ENCODE measurements around the gene PMS2. TPM values are rescaled to one million over a fixed set of nuclear protein-coding genes. Genes with fewer than 3 reads are reported as not detected.

Gene PMS2
- total and polyA plus RNA-seq, 9 of the 15 experiments (the other 6 are each of a cell fraction or from before 2014, with no cell fraction given) = 4.9 to 27.6 (median 16.5) TPM

GRCh38 chr7:6057316-6058129 is 48.7 kb upstream of the PMS2 start (continued):
- no peak for TF ChIP-seq HOMEZ (CRISPR knock-in tag; IDR thresholded peaks at IDR 0.05)
- TF ChIP-seq FOXA3 (CRISPR knock-in tag; conservative IDR thresholded peaks at IDR 0.05 in 1 of 2, IDR thresholded peaks at IDR 0.05 in 1 of 2) = no peak
- peak in 1 of 2 experiments; percentile 42; a peak in 1 of 4 replicates for TF ChIP-seq MLLT1 (IDR thresholded peaks at IDR 0.05)
- no peak for TF ChIP-seq PRMT5 (CRISPR knock-in tag; IDR thresholded peaks at IDR 0.05)
- TF ChIP-seq NFRKB (IDR thresholded peaks at IDR 0.05; ENCODE audit: low read depth) = no peak

GRCh38 chr7:6056616-6057015 is 47.8 kb upstream of the PMS2 start:
- H3K9ac ChIP-seq (ENCODE audit: insufficient read depth in 1 of 2, low read depth in 2 of 2, low read length in 2 of 2) = peak overlapping the region; percentile 68 to 89; a peak in 3 of 4 replicates
- ATAC-seq = peak; percentile 53
- H3K36me3 ChIP-seq (ENCODE audit: control insufficient read depth, insufficient read depth, low read length) = peaks cover 32% of the 10 kb centered on the region
- peaks cover 6 to 21% of the 10 kb centered on the region in 2 experiments; a peak in 4 of 5 replicates for H3K4me1 ChIP-seq (replicated peaks in 1 of 2; ENCODE audit: control insufficient read depth in 2 of 2, insufficient read depth in 2 of 2, low read length in 2 of 2)
- peaks cover 64% of the 10 kb centered on the region for H3K79me2 ChIP-seq (ENCODE audit: control insufficient read depth, insufficient read depth, low read length)
- intact Hi-C loops (cut with micrococcal nuclease) = loop anchor here (1.0 to 2.0 kb wide), 2 partner anchors 32 to 48 kb away; partner anchors contain the start of genes AIMP2 and PMS2
- no TSS peak for BruUV-seq (replicated peaks)
- peak overlapping the region; percentile 86 for H3K4me3 ChIP-seq
- CTCF ChIA-PET (ENCODE audit: low intra/inter-chr PET ratio) = no interaction called here
- 0% methylated on average over 1 of the region's 1 CpG for whole genome bisulfite sequencing (ENCODE audit: insufficient coverage, low coverage, missing lambda C conversion rate)
- in situ Hi-C loops (cut with MboI) = no loop called here
- H3K4me2 ChIP-seq (ENCODE audit: insufficient read depth, low read length) = peak overlapping the region; percentile 87
- H4K20me1 ChIP-seq (replicated peaks; ENCODE audit: control insufficient read depth, insufficient read depth, low read length) = peaks cover 8% of the 10 kb centered on the region; the same call in 1 of the 2 replicates
- H3K27me3 ChIP-seq (ENCODE audit: control insufficient read depth in 2 of 2, insufficient read depth in 2 of 2, low read length in 2 of 2) = no peaks in the 10 kb centered on the region
- FAIRE-seq = no peak
- peak; percentile 22 to 78 (median 51) for DNase-seq (ENCODE audit: extremely low read depth in 1 of 4, low spot score in 3 of 4)
- no peak overlapping the region for H2AFZ ChIP-seq (ENCODE audit: low read depth, low read length)
- no peaks in the 10 kb centered on the region for H3K9me3 ChIP-seq (replicated peaks; ENCODE audit: control insufficient read depth, insufficient read depth, low read depth, low read length)
- POLR2A ChIA-PET = interaction anchor here (0.6 to 2.0 kb wide), 14 partner anchors 9 to 103 kb away, joined by 3 to 20 read pairs (median 4); partner anchors contain the start of genes AIMP2, ANKRD61 and PMS2
- H3K9me1 ChIP-seq (ENCODE audit: control insufficient read depth, insufficient read depth, low read length) = no peaks in the 10 kb centered on the region
- peak overlapping the region; percentile 94 for H3K27ac ChIP-seq (ENCODE audit: extremely low read depth, low read depth, low read length)
- TF ChIP-seq ZNF77 (CRISPR knock-in tag; IDR thresholded peaks at IDR 0.05) (no peak), ZBTB5 (IDR thresholded peaks at IDR 0.05) (no peak), NCOA1 (IDR thresholded peaks at IDR 0.05; ENCODE audit: low read depth) (0 out of 2 replicates have a peak, but pooled peaks have one; percentile 35), RHOXF2B (CRISPR knock-in tag; conservative IDR thresholded peaks at IDR 0.05) (no peak), GTF2E2 (tag; IDR thresholded peaks at IDR 0.05) (peak; percentile 30; the same call in 1 of the 2 replicates), MEIS2 (IDR thresholded peaks at IDR 0.05; ENCODE audit: partially characterized antibody) (peak; percentile 54), TCF3 (CRISPR knock-in tag; IDR thresholded peaks at IDR 0.05) (peak; percentile 91), TGIF2 (CRISPR knock-in tag; IDR thresholded peaks at IDR 0.05) (no peak), CBX3 (IDR thresholded peaks at IDR 0.05; ENCODE audit: borderline replicate concordance in 1 of 2, low read length in 2 of 2) (0 out of 3 replicates have a peak, but pooled peaks of 1 of the 2 experiments have one; percentile 25), CBFA2T2 (conservative IDR thresholded peaks at IDR 0.05) (peak; percentile 94), PYGO2 (tag; IDR thresholded peaks at IDR 0.05) (no peak)
